Motor neuron (in vitro differentiated cells): Measurements from ENCODE around the gene SEM1. TPM values are rescaled to one million over a fixed set of nuclear protein-coding genes. Genes with fewer than 3 reads are reported as not detected.
A peak's percentile ranks its signal among the peaks of the same experiment; 100 is the strongest.

Source experiments
- ATAC-seq, 8 experiments: fragments of 200-7000 bp; cut with Tn5 transposase; replicated peaks in 6 of 8; 2 replicates each; pipeline ENCODE4 v1.8.0; 2021; ENCODE audit warnings: mild to moderate bottlenecking in 8 of 8, moderate library complexity in 8 of 8
- H3K27ac ChIP-seq, 2 donors: fragments of 250-450 bp; sonication (Bioruptor Pico); 2 replicates each; pipeline ENCODE4 v1.9.0; 2021; ENCODE audit warnings: antibody characterized with exemption in 2 of 2, mild to moderate bottlenecking in 2 of 2, moderate library complexity in 1 of 2
- H3K4me1 ChIP-seq, 2 donors: fragments of 250-450 bp; sonication (Bioruptor Pico); replicated peaks in 1 of 2; 2 replicates each; pipeline ENCODE4 v1.6.1; 2021; ENCODE audit warnings: antibody characterized with exemption in 2 of 2, mild to moderate bottlenecking in 2 of 2, moderate library complexity in 1 of 2
- H3K4me3 ChIP-seq, 5 donors: fragments of 250-450 bp; sonication (Bioruptor Pico); 2 replicates each; pipeline ENCODE4 v1.9.0; 2021; ENCODE audit warnings: antibody characterized with exemption in 5 of 5, mild to moderate bottlenecking in 5 of 5, moderate library complexity in 4 of 5
- WGBS, 10 experiments: fragments of 450-650 bp; shearing (Covaris generic); methylation state at CpG; one replicate each; pipeline ENCODE4 v1.0.0; 2022; 5-methylcytosine and 5-hydroxymethylcytosine counted together
- in situ Hi-C, 9 experiments: fragments of 400-800 bp; cut with MboI; loops; one replicate each; pipeline ENCODE4 v1.15.0; 2021; ENCODE audit warnings: low sequenced_read_pairs in 9 of 9, low pct_unique_long_range_greater_than_20kb in 2 of 9; ENCODE audit not compliant: unreplicated experiment in 9 of 9
- total RNA-seq, 8 experiments: library from RNA; unstranded; fragments of 300-600 nt; gene quantifications; 2 replicates each; pipeline versions ENCODE4 v1.2.3 to v1.2.4, GENCODE V29; 2022

The SEM1 gene
- total RNA-seq, 8 experiments from 2014 or later = 85.8 to 259 (median 217) TPM

GRCh38 chr7:96697822-96698221 lies 11.8 kb downstream of the SEM1 start:
- H3K27ac ChIP-seq = no peak overlapping the region
- no peaks in the 10 kb centered on the region for H3K4me1 ChIP-seq
- H3K4me3 ChIP-seq = no peak overlapping the region
- in situ Hi-C loops = no loop called here
- ATAC-seq = no peak
- WGBS, 10 experiments = 65 to 100% (median 94%) methylated on average over 1 to 3 of the region's 3 CpGs

- H3K4me1 ChIP-seq = no peaks in the 10 kb centered on the region
- no peak overlapping the region for H3K27ac ChIP-seq
- in situ Hi-C loops = no loop called here
- no peak for ATAC-seq
- H3K4me3 ChIP-seq = no peak overlapping the region
- 0 to 100% (median 90%) methylated on average over 1 of the region's 1 CpG; no CpG with 5 or more reads in 1 of the 10 experiments for WGBS, 10 experiments
Observed at GRCh38 chr7:96695581-96695980, 14.1 kb downstream of the SEM1 start.

DNA sequence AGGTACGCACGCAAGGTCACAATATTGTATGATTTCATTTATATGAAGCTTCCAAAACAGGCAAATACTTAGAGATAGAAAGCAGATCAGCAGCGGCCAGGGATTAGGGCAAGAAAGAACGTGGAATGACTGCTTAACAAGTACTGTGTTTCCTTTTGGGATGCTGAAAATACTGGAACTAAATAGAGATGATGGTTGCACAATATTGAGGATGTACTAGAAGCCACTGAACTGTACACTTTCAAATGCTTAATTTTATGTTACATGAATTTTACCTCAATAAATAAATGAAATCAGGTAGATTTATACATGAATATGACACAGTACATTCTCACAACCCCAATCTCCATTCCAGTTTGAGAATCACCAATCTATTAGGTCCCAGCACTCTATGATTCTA lies 15.6 kb downstream of the SEM1 start:
- H3K27ac ChIP-seq = no peak overlapping the region
- H3K4me3 ChIP-seq = no peak overlapping the region
- ATAC-seq = no peak
- in situ Hi-C loops = no loop called here
- H3K4me1 ChIP-seq = no peaks in the 10 kb centered on the region
- 79 to 100% (median 95%) methylated on average over 3 to 4 of the region's 4 CpGs; no CpG with 5 or more reads in 1 of the 10 experiments for WGBS, 10 experiments

DNA sequence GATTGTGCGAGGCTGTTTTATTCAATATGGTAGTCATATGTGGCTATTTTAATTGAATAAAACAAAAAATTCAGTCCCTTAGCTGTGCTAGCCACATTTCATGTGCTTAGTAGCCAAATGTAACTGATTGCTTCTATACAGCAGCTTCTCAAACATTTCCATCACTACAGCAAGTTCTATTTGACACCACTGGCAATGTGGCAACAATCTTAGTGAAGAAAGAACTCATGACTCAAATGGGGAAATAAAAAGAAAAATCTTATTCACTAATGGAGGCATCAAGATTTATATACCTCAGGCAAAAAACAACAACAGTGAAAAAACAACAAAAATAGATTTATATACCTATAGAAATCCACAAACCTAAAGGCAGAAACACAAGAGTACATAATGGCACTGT lies 17.9 kb downstream of the SEM1 start:
- Histone ChIP-seq H3K4me3 (no peak overlapping the region), H3K27ac (no peak overlapping the region), H3K4me1 (no peaks in the 10 kb centered on the region)
- in situ Hi-C loops = no loop called here
- WGBS, 10 experiments = 88 to 100% (median 100%) methylated on average over 1 of the region's 1 CpG; no CpG with 5 or more reads in 4 of the 10 experiments
- no peak for ATAC-seq

- in situ Hi-C loops = no loop called here
- no peak for ATAC-seq
- H3K27ac ChIP-seq = no peak overlapping the region
- H3K4me3 ChIP-seq = no peak overlapping the region
- H3K4me1 ChIP-seq = no peaks in the 10 kb centered on the region
- 80 to 100% (median 100%) methylated on average over 1 of the region's 1 CpG; no CpG with 5 or more reads in 1 of the 10 experiments for WGBS, 10 experiments
Observed at GRCh38 chr7:96689414-96689813, 20.2 kb downstream of the SEM1 start.

- no peaks in the 10 kb centered on the region for H3K4me1 ChIP-seq
- H3K4me3 ChIP-seq = no peak overlapping the region
- in situ Hi-C loops = no loop called here
- H3K27ac ChIP-seq = no peak overlapping the region
- peak in 1 of 8 experiments; percentile 43 for ATAC-seq
Observed at GRCh38 chr7:96686305-96686704, 23.3 kb downstream of the SEM1 start.

DNA sequence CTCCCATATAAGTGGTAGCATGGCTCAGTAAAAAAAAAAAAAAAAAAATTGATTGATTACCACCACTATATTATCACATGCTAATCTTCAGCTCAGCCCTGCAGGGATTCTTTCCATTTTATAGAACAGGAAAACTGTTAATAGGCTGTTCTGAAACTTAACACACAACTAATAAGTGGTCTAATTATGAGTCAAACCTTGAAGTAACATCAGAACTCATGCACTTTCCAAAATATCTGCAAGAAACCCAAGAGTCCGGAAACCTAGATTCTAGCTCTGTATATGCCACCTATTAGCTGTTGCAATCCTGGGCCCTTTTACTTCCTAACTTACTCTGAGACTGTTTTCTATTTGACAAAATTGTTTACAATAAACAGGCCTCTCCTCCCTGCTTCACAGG lies 23.9 kb downstream of the SEM1 start:
- 91 to 100% (median 100%) methylated on average over 1 of the region's 1 CpG; no CpG with 5 or more reads in 4 of the 10 experiments for WGBS, 10 experiments
- Histone ChIP-seq H3K4me3 (no peak overlapping the region), H3K4me1 (no peaks in the 10 kb centered on the region), H3K27ac (no peak overlapping the region)
- in situ Hi-C loops = no loop called here
- ATAC-seq = no peak

- ATAC-seq = no peak
- Histone ChIP-seq H3K4me3 (no peak overlapping the region), H3K27ac (no peak overlapping the region), H3K4me1 (no peaks in the 10 kb centered on the region)
- in situ Hi-C loops = no loop called here
- WGBS, 10 experiments = 40 to 100% (median 85%) methylated on average over 1 to 3 of the region's 3 CpGs; no CpG with 5 or more reads in 3 of the 10 experiments
Observed at GRCh38 chr7:96685353-96685752, 24.3 kb downstream of the SEM1 start.

DNA sequence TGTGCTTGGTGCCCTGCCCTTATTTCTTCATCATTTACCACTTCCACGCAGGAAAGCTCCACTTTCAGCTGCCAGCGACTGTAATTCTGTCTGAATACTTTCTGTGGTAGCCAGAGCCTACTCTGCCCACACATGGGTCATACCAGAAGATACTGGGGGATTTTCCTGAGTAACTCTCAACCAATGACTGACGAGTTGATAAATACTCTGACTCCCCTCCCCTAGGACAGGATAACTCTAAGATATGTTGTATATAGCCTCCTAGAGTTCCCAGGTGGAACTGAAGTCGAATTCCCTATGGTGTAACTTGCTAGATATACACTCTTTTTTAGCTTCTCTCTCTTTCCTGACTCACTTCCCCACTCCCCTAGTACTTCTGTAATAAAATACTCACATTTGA lies 29.8 kb downstream of the SEM1 start:
- Histone ChIP-seq H3K4me1 (peaks cover 7 to 25% of the 10 kb centered on the region in 2 donors), H3K4me3 (no peak overlapping the region), H3K27ac (no peak overlapping the region)
- ATAC-seq = no peak
- in situ Hi-C loops = no loop called here
- 50 to 100% (median 83%) methylated on average over 1 to 4 of the region's 4 CpGs for WGBS, 10 experiments

GRCh38 chr7:96676919-96677318 lies 32.7 kb downstream of the SEM1 start:
- Histone ChIP-seq H3K4me1 (peaks cover 7 to 25% of the 10 kb centered on the region in 2 donors), H3K4me3 (no peak overlapping the region), H3K27ac (peak overlapping the region in 1 of 2 donors; percentile 43)
- peak in 4 of 8 experiments; percentile 27 to 68 (median 55) for ATAC-seq
- WGBS, 10 experiments = 0 to 100% (median 75%) methylated on average over 1 to 5 of the region's 5 CpGs
- in situ Hi-C loops = no loop called here

DNA sequence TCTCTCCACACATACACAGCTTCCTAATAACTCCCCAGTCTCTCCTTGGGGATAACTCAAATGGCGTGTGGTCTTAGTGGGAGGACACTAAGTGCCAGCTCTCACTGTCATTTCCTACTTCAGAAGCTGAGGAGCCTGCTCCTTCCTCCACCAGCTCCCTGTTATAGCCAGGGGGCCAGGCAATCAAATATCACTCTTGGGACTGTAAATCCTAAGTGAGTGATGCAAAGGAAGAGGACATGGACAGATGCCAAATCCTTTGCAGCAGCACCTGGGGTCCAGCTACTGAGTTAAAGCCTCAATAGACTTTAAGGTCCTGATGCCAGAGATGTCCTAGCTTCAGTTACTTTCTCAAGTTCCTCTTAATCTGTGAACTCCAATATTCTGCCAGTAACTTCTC lies 34.1 kb downstream of the SEM1 start:
- in situ Hi-C loops = no loop called here
- ATAC-seq = no peak
- H3K27ac ChIP-seq = no peak overlapping the region
- H3K4me1 ChIP-seq = peaks cover 7 to 25% of the 10 kb centered on the region in 2 donors
- H3K4me3 ChIP-seq = no peak overlapping the region
- WGBS, 10 experiments = 100% methylated on average over 1 of the region's 1 CpG; no CpG with 5 or more reads in 8 of the 10 experiments

- in situ Hi-C loops = no loop called here
- WGBS, 10 experiments = 67 to 100% (median 100%) methylated on average over 1 to 4 of the region's 4 CpGs; no CpG with 5 or more reads in 3 of the 10 experiments
Observed at GRCh38 chr7:96674565-96674964, 35.1 kb downstream of the SEM1 start.

GRCh38 chr7:96671854-96672253 lies 37.8 kb downstream of the SEM1 start:
- ATAC-seq = no peak
- 80 to 100% (median 95%) methylated on average over 1 to 3 of the region's 3 CpGs; no CpG with 5 or more reads in 1 of the 10 experiments for WGBS, 10 experiments

More at GRCh38 chr7:96674565-96674964, 35.1 kb downstream of the SEM1 start:
- Histone ChIP-seq H3K4me1 (peaks cover 7 to 25% of the 10 kb centered on the region in 2 donors), H3K27ac (no peak overlapping the region), H3K4me3 (no peak overlapping the region)
- ATAC-seq = no peak

More at GRCh38 chr7:96671854-96672253, 37.8 kb downstream of the SEM1 start:
- H3K4me3 ChIP-seq = no peak overlapping the region
- no peak overlapping the region for H3K27ac ChIP-seq
- in situ Hi-C loops = no loop called here
- peaks cover 2 to 16% of the 10 kb centered on the region in 2 donors for H3K4me1 ChIP-seq
